DOHH2 (cell line): ENCODE measurements around the gene AFAP1.

Experiments used
- H3F3A ChIP-seq: fragments of 200-600 bp; sonication (generic), shearing (Covaris generic); 2 replicates; pipeline ENCODE4 v1.6.0; 2016; ENCODE audit warnings: antibody characterized with exemption, mild to moderate bottlenecking; ENCODE audit not compliant: control insufficient read depth, insufficient read depth
- H3K27ac ChIP-seq: fragments of 200-600 bp; sonication (generic); 2 replicates; pipeline ENCODE4 v1.5.1; 2014; ENCODE audit warnings: low read depth, mild to moderate bottlenecking, low read length, moderate library complexity
- H3K27me3 ChIP-seq: fragments of 200-600 bp; sonication (generic); 2 replicates; pipeline ENCODE4 v1.6.1; 2014; ENCODE audit warnings: mild to moderate bottlenecking, low read length, mixed read lengths; ENCODE audit not compliant: control insufficient read depth
- H3K36me3 ChIP-seq: fragments of 200-600 bp; sonication (generic); 2 replicates; pipeline ENCODE4 v1.6.1; 2014; ENCODE audit warnings: mild to moderate bottlenecking, low read length, moderate library complexity, mixed read lengths; ENCODE audit not compliant: control insufficient read depth
- H3K4me1 ChIP-seq: fragments of 200-600 bp; sonication (generic); 2 replicates; pipeline ENCODE4 v1.6.1; 2014; ENCODE audit warnings: mild to moderate bottlenecking, low read length, mixed read lengths; ENCODE audit not compliant: control insufficient read depth
- H3K4me2 ChIP-seq: fragments of 200-600 bp; sonication (generic); 2 replicates; pipeline ENCODE4 v1.6.0; 2014; ENCODE audit warnings: mild to moderate bottlenecking, low read length, moderate library complexity
- H3K4me3 ChIP-seq: fragments of 200-600 bp; sonication (generic); 2 replicates; pipeline ENCODE4 v1.5.1; 2014; ENCODE audit warnings: mild to moderate bottlenecking, low read length, mixed read lengths
- H3K79me2 ChIP-seq: fragments of 200-600 bp; sonication (generic); 2 replicates; pipeline ENCODE4 v1.6.1; 2014; ENCODE audit warnings: mild to moderate bottlenecking, low read length, mixed read lengths; ENCODE audit not compliant: control insufficient read depth
- H3K9me2 ChIP-seq: fragments of 200-600 bp; sonication (generic); replicated peaks from 2 replicates; pipeline ENCODE4 v1.6.1; 2014; ENCODE audit warnings: mild to moderate bottlenecking, low read length, mixed read lengths; ENCODE audit not compliant: control insufficient read depth
- H3K9me3 ChIP-seq: fragments of 200-600 bp; sonication (generic); 2 replicates; pipeline ENCODE4 v1.6.1; 2014; ENCODE audit warnings: antibody characterized with exemption, low read length, mixed read lengths; ENCODE audit not compliant: control insufficient read depth, insufficient read depth
- H4K20me1 ChIP-seq: fragments of 200-600 bp; sonication (generic); 2 replicates; pipeline ENCODE4 v1.6.0; 2014; ENCODE audit warnings: low read depth, mild to moderate bottlenecking, antibody characterized with exemption, low read length, moderate library complexity; ENCODE audit not compliant: control insufficient read depth, insufficient read depth
- EZH2phosphoT487 ChIP-seq: fragments of 200-600 bp; sonication (generic); IDR thresholded peaks from 2 replicates; pipeline ENCODE4 v1.6.1; 2017; ENCODE audit warnings: borderline replicate concordance, mild to moderate bottlenecking, antibody characterized with exemption, low read length, moderate library complexity, mixed read lengths
- TF ChIP-seq, protein P1 (sequence below): fragments of 200-600 bp; sonication (generic); IDR thresholded peaks from one replicate; pipeline ENCODE4 v1.5.1; 2014; ENCODE audit warnings: antibody characterized with exemption, mild to moderate bottlenecking, low read depth, low read length; ENCODE audit not compliant: poor library complexity, severe bottlenecking

The AFAP1 gene

DNA sequence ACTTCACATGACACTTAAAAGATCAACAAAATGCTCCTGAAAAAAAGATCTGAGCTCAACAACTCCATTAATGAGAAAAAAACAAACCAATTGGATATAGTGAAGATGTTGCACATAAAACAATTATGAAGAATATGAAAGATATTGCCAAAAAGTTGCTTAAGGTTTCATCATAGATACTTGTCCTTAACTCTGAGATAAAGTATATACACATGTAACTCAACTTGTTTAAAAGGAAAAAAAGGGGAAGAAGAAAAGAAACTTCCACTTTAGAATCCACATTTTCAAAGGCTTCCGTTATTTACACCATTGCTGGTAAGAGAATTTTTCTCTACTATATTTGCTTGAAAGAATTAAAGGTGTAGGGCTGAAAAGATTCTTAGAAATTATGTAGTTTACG is 2.7 kb downstream of the AFAP1 start:
- H3K36me3 ChIP-seq = no peaks in the 10 kb centered on the region
- no peak overlapping the region for H3K4me2 ChIP-seq
- H3K4me1 ChIP-seq = no peaks in the 10 kb centered on the region
- H3K27ac ChIP-seq = no peak overlapping the region
- H4K20me1 ChIP-seq = no peaks in the 10 kb centered on the region
- H3K79me2 ChIP-seq = no peaks in the 10 kb centered on the region
- H3K27me3 ChIP-seq = peaks cover 14% of the 10 kb centered on the region
- TF ChIP-seq, protein P1, sequence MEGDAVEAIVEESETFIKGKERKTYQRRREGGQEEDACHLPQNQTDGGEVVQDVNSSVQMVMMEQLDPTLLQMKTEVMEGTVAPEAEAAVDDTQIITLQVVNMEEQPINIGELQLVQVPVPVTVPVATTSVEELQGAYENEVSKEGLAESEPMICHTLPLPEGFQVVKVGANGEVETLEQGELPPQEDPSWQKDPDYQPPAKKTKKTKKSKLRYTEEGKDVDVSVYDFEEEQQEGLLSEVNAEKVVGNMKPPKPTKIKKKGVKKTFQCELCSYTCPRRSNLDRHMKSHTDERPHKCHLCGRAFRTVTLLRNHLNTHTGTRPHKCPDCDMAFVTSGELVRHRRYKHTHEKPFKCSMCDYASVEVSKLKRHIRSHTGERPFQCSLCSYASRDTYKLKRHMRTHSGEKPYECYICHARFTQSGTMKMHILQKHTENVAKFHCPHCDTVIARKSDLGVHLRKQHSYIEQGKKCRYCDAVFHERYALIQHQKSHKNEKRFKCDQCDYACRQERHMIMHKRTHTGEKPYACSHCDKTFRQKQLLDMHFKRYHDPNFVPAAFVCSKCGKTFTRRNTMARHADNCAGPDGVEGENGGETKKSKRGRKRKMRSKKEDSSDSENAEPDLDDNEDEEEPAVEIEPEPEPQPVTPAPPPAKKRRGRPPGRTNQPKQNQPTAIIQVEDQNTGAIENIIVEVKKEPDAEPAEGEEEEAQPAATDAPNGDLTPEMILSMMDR = no peak
- TF ChIP-seq EZH2phosphoT487 = no peak
- H3K9me2 ChIP-seq = no peaks in the 10 kb centered on the region
- H3K9me3 ChIP-seq = no peaks in the 10 kb centered on the region
- no peak overlapping the region for H3K4me3 ChIP-seq
- H3F3A ChIP-seq = no peaks in the 10 kb centered on the region

DNA sequence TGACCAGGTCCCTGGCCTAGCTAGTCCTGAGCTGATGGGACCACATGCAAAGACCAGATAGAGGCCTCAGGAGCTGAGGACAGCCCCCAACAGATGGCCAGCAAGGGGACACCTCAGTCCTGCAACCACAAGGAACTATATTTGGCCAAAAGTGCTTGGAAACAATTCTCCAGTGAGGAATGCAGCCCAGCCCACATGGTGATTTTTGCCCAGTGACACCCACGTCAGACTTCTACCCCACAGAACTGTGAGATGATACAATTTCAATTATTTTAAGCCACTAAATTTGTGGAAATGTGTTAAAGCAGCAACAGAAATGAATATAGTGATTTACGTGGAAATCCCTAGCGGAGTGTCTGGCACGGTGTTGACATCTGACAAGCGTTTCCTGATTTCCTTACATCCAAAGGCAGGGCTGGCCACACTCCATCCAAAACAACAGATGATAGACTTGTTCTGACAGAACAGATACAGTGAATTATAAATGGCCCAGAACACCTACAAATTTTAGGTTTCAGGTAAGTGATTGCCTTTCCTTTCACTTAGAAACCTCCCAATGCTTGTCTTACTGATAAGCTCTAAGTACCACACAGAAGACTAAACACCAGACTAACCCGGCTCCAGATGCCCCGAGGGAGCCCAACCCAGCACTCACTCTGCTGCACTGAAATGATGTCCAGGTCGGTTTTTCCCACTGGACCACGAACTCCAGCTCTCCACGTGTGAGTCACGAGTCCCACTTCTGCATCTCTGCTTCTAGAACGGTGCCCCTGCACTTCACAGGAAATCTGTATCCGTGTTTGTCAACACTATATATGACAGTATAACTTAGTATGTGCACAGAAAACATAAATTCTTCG is 5.8 kb downstream of the AFAP1 start:
- Histone ChIP-seq H3K4me1 (no peaks in the 10 kb centered on the region), H3K36me3 (no peaks in the 10 kb centered on the region), H3K27ac (no peak overlapping the region), H3K9me2 (no peaks in the 10 kb centered on the region), H3K4me2 (no peak overlapping the region), H3F3A (no peaks in the 10 kb centered on the region), H3K27me3 (peaks cover 14% of the 10 kb centered on the region), H3K79me2 (no peaks in the 10 kb centered on the region), H3K9me3 (no peaks in the 10 kb centered on the region), H4K20me1 (no peaks in the 10 kb centered on the region), H3K4me3 (no peak overlapping the region)
- TF ChIP-seq, protein P1 = no peak
- TF ChIP-seq EZH2phosphoT487 = no peak

DNA sequence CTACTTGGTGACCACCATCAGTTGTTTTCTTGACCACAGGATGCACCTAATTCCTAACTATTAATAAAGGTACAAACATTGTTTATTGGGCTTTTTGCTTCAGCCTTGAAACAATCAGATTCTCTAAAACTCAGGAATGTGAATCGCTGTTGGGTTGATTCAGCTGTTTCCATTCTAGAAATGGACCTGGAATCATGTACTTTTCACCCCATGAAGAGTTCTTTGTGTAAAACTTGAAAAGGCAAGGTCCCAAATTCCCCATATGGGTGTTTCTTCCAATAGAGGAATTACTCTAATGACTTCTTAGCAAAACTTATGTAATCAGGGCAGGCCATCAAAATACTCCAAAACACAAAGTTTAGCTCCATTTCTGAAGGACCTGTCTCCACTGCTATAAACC is 7.4 kb downstream of the AFAP1 start:
- Histone ChIP-seq H3F3A (no peaks in the 10 kb centered on the region), H3K27ac (no peak overlapping the region), H3K4me3 (no peak overlapping the region), H3K4me2 (no peak overlapping the region), H3K27me3 (peaks cover 11% of the 10 kb centered on the region), H3K79me2 (no peaks in the 10 kb centered on the region), H3K4me1 (no peaks in the 10 kb centered on the region), H3K36me3 (no peaks in the 10 kb centered on the region), H3K9me2 (no peaks in the 10 kb centered on the region), H3K9me3 (no peaks in the 10 kb centered on the region), H4K20me1 (no peaks in the 10 kb centered on the region)
- TF ChIP-seq, protein P1 = no peak
- no peak for TF ChIP-seq EZH2phosphoT487
